C4-2B (cell line): ENCODE results near the gene TSEN2.

Experiments
- CTCF ChIP-seq: fragments of 450-650 bp; conservative IDR thresholded peaks from 2 replicates; pipeline ENCODE4 v1.5.1; 2017; ENCODE audit warnings: mild to moderate bottlenecking
- ZFX ChIP-seq: fragments of 450-650 bp; IDR thresholded peaks from 2 replicates; pipeline ENCODE4 v1.6.1; 2017

GRCh38 chr3:12444582-12445471, 39.5 kb upstream of the TSEN2 start:
- no peak for TF ChIP-seq CTCF
- TF ChIP-seq ZFX = no peak
